MM.1S (cell line): Measurements from ENCODE around the gene CNGB1.

Experiments used
- DNase-seq: peaks from one replicate; pipeline ENCODE4 v3.0.0-alpha.2; 2015
- H2AFZ ChIP-seq: fragments of 300-600 bp; sonication (generic); 2 replicates; pipeline ENCODE4 v1.6.0; 2016; ENCODE audit warnings: antibody characterized with exemption, low read length
- H3F3A ChIP-seq: fragments of 300-600 bp; sonication (generic); 2 replicates; pipeline ENCODE4 v1.6.1; 2016; ENCODE audit warnings: mild to moderate bottlenecking, antibody characterized with exemption, low read length, moderate library complexity, mixed read lengths; ENCODE audit not compliant: insufficient read depth
- H3K27ac ChIP-seq: fragments of 300-600 bp; sonication (generic); 2 replicates; pipeline ENCODE4 v1.5.1; 2016; ENCODE audit warnings: mild to moderate bottlenecking, low read length
- H3K27me3 ChIP-seq: fragments of 300-600 bp; sonication (generic); replicated peaks from 2 replicates; pipeline ENCODE4 v1.6.0; 2016; ENCODE audit warnings: low read length; ENCODE audit not compliant: insufficient read depth
- H3K36me3 ChIP-seq: fragments of 300-600 bp; sonication (generic); replicated peaks from 2 replicates; pipeline ENCODE4 v1.6.1; 2016; ENCODE audit warnings: mild to moderate bottlenecking, low read length, mixed read lengths; ENCODE audit not compliant: insufficient read depth
- H3K4me1 ChIP-seq: fragments of 300-600 bp; sonication (generic); 2 replicates; pipeline ENCODE4 v1.6.1; 2016; ENCODE audit warnings: low read length, mixed read lengths
- H3K4me2 ChIP-seq: fragments of 300-600 bp; sonication (generic); 2 replicates; pipeline ENCODE4 v1.6.0; 2016; ENCODE audit warnings: low read depth, low read length
- H3K4me3 ChIP-seq: fragments of 300-600 bp; sonication (generic); 2 replicates; pipeline ENCODE4 v1.5.1; 2016; ENCODE audit warnings: low read length, mixed read lengths
- H3K79me2 ChIP-seq: fragments of 300-600 bp; sonication (generic); 2 replicates; pipeline ENCODE4 v1.6.1; 2016; ENCODE audit warnings: mixed run types, low read length, mixed read lengths
- H3K9ac ChIP-seq: fragments of 300-600 bp; sonication (generic); 2 replicates; pipeline ENCODE4 v1.6.1; 2016; ENCODE audit warnings: low read length, mixed read lengths
- H3K9me2 ChIP-seq: fragments of 300-600 bp; sonication (generic); replicated peaks from 2 replicates; pipeline ENCODE4 v1.6.1; 2016; ENCODE audit warnings: mild to moderate bottlenecking, low read length, mixed read lengths; ENCODE audit not compliant: insufficient read depth
- H3K9me3 ChIP-seq: fragments of 300-600 bp; sonication (generic); replicated peaks from 2 replicates; pipeline ENCODE4 v1.6.1; 2016; ENCODE audit warnings: mild to moderate bottlenecking, low read length, mixed read lengths; ENCODE audit not compliant: insufficient read depth
- H4K20me1 ChIP-seq: fragments of 300-600 bp; sonication (generic); 2 replicates; pipeline ENCODE4 v1.6.1; 2016; ENCODE audit warnings: mild to moderate bottlenecking, low read length, moderate library complexity, mixed read lengths; ENCODE audit not compliant: insufficient read depth
- EZH2 ChIP-seq: fragments of 300-600 bp; sonication (generic); optimal IDR thresholded peaks from 2 replicates; pipeline ENCODE3; 2017; ENCODE audit warnings: low read depth, mild to moderate bottlenecking, antibody characterized with exemption, low read length, mixed read lengths
- EZH2phosphoT487 ChIP-seq: fragments of 300-600 bp; sonication (generic); IDR thresholded peaks from 2 replicates; pipeline ENCODE4 v1.6.1; 2018; ENCODE audit warnings: antibody characterized with exemption, low read length
- TF ChIP-seq, protein P1 (sequence below): fragments of 300-600 bp; sonication (generic); IDR thresholded peaks from 2 replicates; pipeline ENCODE4 v1.5.1; 2016; ENCODE audit warnings: antibody characterized with exemption, low read length, mixed read lengths

CNGB1 gene

DNA sequence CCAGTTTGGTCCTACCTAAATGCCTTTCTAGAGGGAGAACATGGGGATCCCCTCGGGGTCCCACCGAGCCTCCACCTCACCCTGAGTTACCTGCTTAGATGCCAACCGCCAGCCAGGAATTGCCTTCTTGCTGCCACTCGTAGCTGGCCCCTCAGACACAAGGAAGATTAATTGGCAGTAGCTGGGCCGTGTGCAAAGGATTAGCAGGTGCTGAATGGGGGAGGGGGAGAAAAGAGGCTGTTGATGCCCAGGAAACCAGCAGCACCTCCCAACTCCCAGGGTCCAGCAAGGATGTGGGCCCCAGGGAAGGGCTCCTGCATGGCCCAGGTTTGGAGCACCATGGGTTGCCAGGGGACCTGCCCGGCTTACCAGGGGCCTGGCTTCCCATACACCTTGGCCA is at the start of gene CNGB1:
Gene CNGB1, minus strand, starts transcription at position 159 of the 400 bp plus-strand sequence. CDS start 3,842 bp downstream, outside the sequence.
- no peak within 1 kb of the TSS for H2AFZ ChIP-seq
- no peaks in the 10 kb centered on the region for H3K9me3 ChIP-seq
- H3K27ac ChIP-seq, result no peak within 1 kb of the TSS
- no peaks in the 10 kb centered on the region for H4K20me1 ChIP-seq
- H3K9ac ChIP-seq, result no peak within 1 kb of the TSS
- H3K4me1 ChIP-seq, result no peaks in the 10 kb centered on the region
- H3K4me2 ChIP-seq, result no peak within 1 kb of the TSS
- H3F3A ChIP-seq, result no peaks in the 10 kb centered on the region
- no peak within 1 kb of the TSS for H3K4me3 ChIP-seq
- no peaks in the 10 kb centered on the region for H3K27me3 ChIP-seq
- no peaks in the 10 kb centered on the region for H3K79me2 ChIP-seq
- no peak for DNase-seq
- TF ChIP-seq EZH2, result no peak
- TF ChIP-seq, protein P1, sequence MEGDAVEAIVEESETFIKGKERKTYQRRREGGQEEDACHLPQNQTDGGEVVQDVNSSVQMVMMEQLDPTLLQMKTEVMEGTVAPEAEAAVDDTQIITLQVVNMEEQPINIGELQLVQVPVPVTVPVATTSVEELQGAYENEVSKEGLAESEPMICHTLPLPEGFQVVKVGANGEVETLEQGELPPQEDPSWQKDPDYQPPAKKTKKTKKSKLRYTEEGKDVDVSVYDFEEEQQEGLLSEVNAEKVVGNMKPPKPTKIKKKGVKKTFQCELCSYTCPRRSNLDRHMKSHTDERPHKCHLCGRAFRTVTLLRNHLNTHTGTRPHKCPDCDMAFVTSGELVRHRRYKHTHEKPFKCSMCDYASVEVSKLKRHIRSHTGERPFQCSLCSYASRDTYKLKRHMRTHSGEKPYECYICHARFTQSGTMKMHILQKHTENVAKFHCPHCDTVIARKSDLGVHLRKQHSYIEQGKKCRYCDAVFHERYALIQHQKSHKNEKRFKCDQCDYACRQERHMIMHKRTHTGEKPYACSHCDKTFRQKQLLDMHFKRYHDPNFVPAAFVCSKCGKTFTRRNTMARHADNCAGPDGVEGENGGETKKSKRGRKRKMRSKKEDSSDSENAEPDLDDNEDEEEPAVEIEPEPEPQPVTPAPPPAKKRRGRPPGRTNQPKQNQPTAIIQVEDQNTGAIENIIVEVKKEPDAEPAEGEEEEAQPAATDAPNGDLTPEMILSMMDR, result no peak
- TF ChIP-seq EZH2phosphoT487, result no peak
- no peaks in the 10 kb centered on the region for H3K9me2 ChIP-seq
- no peaks in the 10 kb centered on the region for H3K36me3 ChIP-seq

DNA sequence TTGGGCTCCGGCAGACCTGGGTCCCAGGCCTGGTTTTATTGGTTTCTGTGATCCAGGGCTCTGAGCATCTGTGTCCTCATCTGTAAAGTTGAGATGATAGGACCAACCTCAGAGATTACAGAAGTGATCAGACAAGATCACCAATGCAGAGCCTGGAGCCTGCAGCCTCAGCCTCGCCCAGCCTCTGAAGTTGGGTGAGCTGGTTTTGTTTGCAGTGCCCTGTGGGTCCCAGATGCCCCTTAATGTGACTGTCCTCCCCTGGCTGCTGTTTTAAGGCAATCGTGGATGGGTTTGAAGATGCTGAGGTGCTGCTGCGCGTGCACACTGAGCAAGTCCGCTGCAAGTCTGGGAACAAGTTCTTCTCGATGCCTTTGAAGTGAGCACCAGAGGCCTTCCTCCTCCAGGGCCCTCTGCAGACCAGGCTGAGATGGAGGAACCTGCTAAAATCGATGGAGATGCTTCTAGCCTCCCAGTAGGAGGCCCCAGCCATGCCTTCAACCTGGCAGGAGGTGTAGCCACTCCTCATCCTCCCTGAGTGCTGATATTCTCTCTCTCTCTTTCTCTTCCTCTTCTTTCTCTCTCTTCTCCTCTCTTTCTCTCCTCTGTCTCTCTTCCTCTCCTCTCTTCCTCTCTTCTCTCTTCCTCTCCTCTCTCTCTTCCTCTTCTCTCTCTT is 49.1 kb upstream of the CNGB1 start:
- no peaks in the 10 kb centered on the region for H3F3A ChIP-seq

DNA sequence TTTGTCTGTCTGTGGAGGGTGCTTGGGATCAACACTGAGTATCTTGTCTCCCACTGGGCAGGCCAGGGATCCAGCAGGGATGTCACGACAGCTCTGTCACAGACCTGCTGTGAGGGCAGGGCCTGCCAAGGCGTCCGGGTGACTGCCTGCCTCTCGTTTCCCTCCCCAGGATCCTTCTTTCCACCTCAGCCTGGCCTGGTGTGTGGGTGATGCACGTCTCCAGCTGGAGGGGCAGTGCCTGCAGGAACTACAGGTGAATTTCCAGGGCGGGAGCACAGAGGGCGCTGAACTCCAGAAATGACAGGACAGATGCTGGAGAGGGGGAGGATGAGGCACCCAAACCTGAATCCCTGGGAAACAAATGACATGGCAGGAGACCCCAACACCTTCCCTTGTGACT is 47.9 kb upstream of the CNGB1 start:
- Histone ChIP-seq H2AFZ (no peak overlapping the region), H3K27me3 (no peaks in the 10 kb centered on the region), H3K4me3 (no peak overlapping the region), H3K4me2 (no peak overlapping the region), H3K9me3 (no peaks in the 10 kb centered on the region), H3K4me1 (no peaks in the 10 kb centered on the region), H3K79me2 (no peaks in the 10 kb centered on the region), H3F3A (no peaks in the 10 kb centered on the region), H3K27ac (no peak overlapping the region), H3K9me2 (no peaks in the 10 kb centered on the region), H3K9ac (no peak overlapping the region), H4K20me1 (no peaks in the 10 kb centered on the region), H3K36me3 (no peaks in the 10 kb centered on the region)
- no peak for DNase-seq
- no peak for TF ChIP-seq EZH2
- no peak for TF ChIP-seq EZH2phosphoT487
- TF ChIP-seq, protein P1, result no peak

More for the DNA sequence above, 49.1 kb upstream of the CNGB1 start:
- Histone ChIP-seq H3K4me2 (no peak overlapping the region), H3K9me2 (no peaks in the 10 kb centered on the region), H3K9me3 (no peaks in the 10 kb centered on the region), H2AFZ (no peak overlapping the region), H3K27ac (no peak overlapping the region), H3K9ac (no peak overlapping the region), H3K79me2 (no peaks in the 10 kb centered on the region), H3K4me3 (no peak overlapping the region), H3K36me3 (no peaks in the 10 kb centered on the region), H3K27me3 (0 out of 2 replicates have a peak, but pooled peaks cover 5% of the 10 kb centered on the region), H3K4me1 (no peaks in the 10 kb centered on the region), H4K20me1 (no peaks in the 10 kb centered on the region)
- TF ChIP-seq, protein P1, result no peak
- TF ChIP-seq EZH2phosphoT487 (no peak), EZH2 (no peak)
- DNase-seq, result no peak
